ENCODE measurements around the gene MAPT.

GRCh38 chr17:45857977-45858708 is 36.2 kb upstream of the MAPT start:
- no peak for TF ChIP-seq CTCF (conservative IDR thresholded peaks at IDR 0.05)
- TF ChIP-seq ZFX (IDR thresholded peaks at IDR 0.05): no peak
